GM12892 (cell line): Measurements from ENCODE around the gene ACSF3.

Source experiments
- POLR2A ChIP-seq: IDR thresholded peaks from 2 replicates; pipeline ENCODE4 v1.6.1; 2011; ENCODE audit warnings: low read depth, low read length, control low read depth
- POLR2AphosphoS5 ChIP-seq: IDR thresholded peaks from 2 replicates; pipeline ENCODE4 v1.6.1; 2011; ENCODE audit warnings: low read depth, low read length, control low read depth
- TAF1 ChIP-seq: IDR thresholded peaks from 2 replicates; pipeline ENCODE4 v1.6.1; 2011; ENCODE audit warnings: low read depth, mild to moderate bottlenecking, control low read depth, low read length, borderline replicate concordance

DNA sequence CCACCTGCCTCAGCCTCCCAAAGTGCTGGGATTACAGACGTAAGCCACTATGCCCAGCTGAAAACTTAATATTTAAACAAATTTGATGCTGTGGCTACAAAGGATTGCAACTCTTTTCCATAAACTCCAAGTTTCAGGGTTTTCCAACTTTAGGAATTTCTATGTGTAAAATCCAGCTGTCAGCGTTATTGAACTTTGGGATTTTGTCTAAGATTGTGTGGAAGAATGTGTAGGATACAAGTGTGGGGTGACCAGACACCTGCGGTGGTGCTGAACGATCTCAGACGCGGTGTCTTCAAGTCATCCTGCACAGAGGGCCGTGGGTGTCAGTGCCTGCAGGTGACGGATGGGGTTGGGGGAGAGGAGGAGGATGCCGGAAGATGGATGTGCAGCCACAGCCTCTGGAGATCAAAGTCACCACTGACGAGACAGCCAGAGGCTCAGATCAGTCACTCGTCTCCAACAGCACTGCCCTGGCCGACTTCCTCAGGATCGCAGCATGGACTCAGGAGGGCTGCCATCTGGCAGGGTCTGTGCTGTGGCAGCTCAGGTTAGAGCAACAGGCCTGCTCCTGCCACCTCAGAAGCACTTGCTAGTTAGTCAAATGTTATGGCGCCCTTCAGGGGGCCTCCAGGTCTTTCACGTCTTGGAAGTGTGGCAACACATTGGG, 13.0 kb downstream of the ACSF3 start:
- TF ChIP-seq POLR2A (no peak), POLR2AphosphoS5 (no peak), TAF1 (no peak)
